GM15510 (cell line): ENCODE data around the gene DCTN2.

ENCODE experiments used
- POLR2A ChIP-seq: IDR thresholded peaks from 3 replicates; pipeline ENCODE4 v1.6.1; 2011; ENCODE audit warnings: borderline replicate concordance; ENCODE audit not compliant: insufficient read length; ENCODE audit errors: extremely low read depth

Gene DCTN2

GRCh38 chr12:57545809-57546437 lies 1.1 kb downstream of the DCTN2 start:
- no peak for TF ChIP-seq POLR2A

- no peak for TF ChIP-seq POLR2A
These were observed 3.4 kb downstream of the DCTN2 start for GRCh38 chr12:57543581-57543980.

- TF ChIP-seq POLR2A = no peak
These were observed 5.3 kb downstream of the DCTN2 start for GRCh38 chr12:57541717-57542116.

GRCh38 chr12:57541001-57541400 lies 6.0 kb downstream of the DCTN2 start:
- TF ChIP-seq POLR2A = no peak

- no peak for TF ChIP-seq POLR2A
These were observed 7.7 kb downstream of the DCTN2 start for GRCh38 chr12:57539134-57539768.

GRCh38 chr12:57536597-57536942 lies 10.4 kb downstream of the DCTN2 start:
- TF ChIP-seq POLR2A = no peak

- no peak for TF ChIP-seq POLR2A
These were observed 11.0 kb downstream of the DCTN2 start for GRCh38 chr12:57535764-57536596.

- TF ChIP-seq POLR2A = no peak
These were observed 11.9 kb downstream of the DCTN2 start for GRCh38 chr12:57534991-57535543.

GRCh38 chr12:57534250-57534649 lies 12.7 kb downstream of the DCTN2 start:
- TF ChIP-seq POLR2A = no peak

- TF ChIP-seq POLR2A = no peak
These were observed 13.9 kb downstream of the DCTN2 start for GRCh38 chr12:57533108-57533507.

GRCh38 chr12:57531836-57532235 lies 15.2 kb downstream of the DCTN2 start:
- TF ChIP-seq POLR2A = no peak

- TF ChIP-seq POLR2A = no peak
These were observed 16.4 kb downstream of the DCTN2 start for GRCh38 chr12:57530396-57531142.

GRCh38 chr12:57529831-57530230 lies 17.2 kb downstream of the DCTN2 start:
- TF ChIP-seq POLR2A = no peak

GRCh38 chr12:57528831-57529555 lies 18.0 kb downstream of the DCTN2 start:
- TF ChIP-seq POLR2A = no peak
